IMR-90 (cell line): ENCODE data around the gene HADHA. TPM values are rescaled to one million over a fixed set of nuclear protein-coding genes. Genes with fewer than 3 reads are reported as not detected.

ENCODE experiments used
- ATAC-seq: fragments of 200-7000 bp; cut with Tn5 transposase; 2 replicates; pipeline ENCODE4 v1.9.1; 2020; ENCODE audit warnings: low read depth, mild to moderate bottlenecking, moderate library complexity
- BruUV-seq: library from RNA; stranded (reverse); fragments of 400-500 nt; replicated peaks from 2 replicates; lab custom pipeline; 2021; lab: Mats Ljungman, UMichigan
- CTCF ChIA-PET: fragments of 300-600 bp; formaldehyde crosslinking; extraction: SDS; loops from one replicate; lab custom pipeline; 2021; ENCODE audit warnings: antibody characterized with exemption; lab: Yijun Ruan, JAX
- POLR2A ChIA-PET: fragments of 300-600 bp; sonication (Branson Sonifier 250); formaldehyde crosslinking; loops from one replicate; lab custom pipeline; 2022; ENCODE audit warnings: antibody characterized with exemption; ENCODE audit not compliant: unreplicated experiment; lab: Charles Lee
- DNase-seq: peaks from one replicate; pipeline ENCODE4 v3.0.0; 2013
- H2AFZ ChIP-seq: replicated peaks from 2 replicates; pipeline ENCODE3; 2013; ENCODE audit warnings: low read length, mild to moderate bottlenecking; ENCODE audit not compliant: poor library complexity
- H2AK5ac ChIP-seq: 2 replicates; pipeline ENCODE4 v1.6.1; 2013; ENCODE audit warnings: low read depth, low read length, inconsistent platforms
- H2AK9ac ChIP-seq: replicated peaks from 2 replicates; pipeline ENCODE3; 2013; ENCODE audit warnings: mild to moderate bottlenecking, low read depth, low read length, moderate library complexity; ENCODE audit not compliant: poor library complexity
- H2BK120ac ChIP-seq: 2 replicates; pipeline ENCODE4 v1.6.1; 2013; ENCODE audit warnings: low read depth, low read length, inconsistent platforms
- H2BK15ac ChIP-seq: 3 replicates; pipeline ENCODE4 v1.6.1; 2013; ENCODE audit warnings: low read depth, low read length, inconsistent platforms
- H2BK20ac ChIP-seq: 2 replicates; pipeline ENCODE4 v1.6.1; 2013; ENCODE audit warnings: low read depth, mild to moderate bottlenecking, inconsistent platforms, low read length, moderate library complexity
- H2BK5ac ChIP-seq: 2 replicates; pipeline ENCODE4 v1.6.1; 2013; ENCODE audit warnings: mild to moderate bottlenecking, low read depth, low read length, inconsistent platforms; ENCODE audit not compliant: poor library complexity, severe bottlenecking
- H3K14ac ChIP-seq: replicated peaks from 2 replicates; pipeline ENCODE4 v1.6.1; 2013; ENCODE audit warnings: low read depth, low read length, inconsistent platforms
- H3K18ac ChIP-seq: 2 replicates; pipeline ENCODE4 v1.6.1; 2013; ENCODE audit warnings: low read depth, low read length, control low read depth
- H3K23ac ChIP-seq: 2 replicates; pipeline ENCODE4 v1.6.1; 2013; ENCODE audit warnings: low read depth, low read length, inconsistent platforms
- H3K27ac ChIP-seq: 2 replicates; pipeline ENCODE4 v1.5.1; 2013; ENCODE audit warnings: mild to moderate bottlenecking, control low read depth, low read length; ENCODE audit not compliant: insufficient read depth
- H3K27me3 ChIP-seq: 2 replicates; pipeline ENCODE4 v1.6.1; 2013; ENCODE audit warnings: low read length; ENCODE audit not compliant: control insufficient read depth, insufficient read depth
- H3K36me3 ChIP-seq: 2 replicates; pipeline ENCODE4 v1.6.1; 2013; ENCODE audit warnings: low read length, mixed read lengths; ENCODE audit not compliant: control insufficient read depth, insufficient read depth
- H3K4ac ChIP-seq: 2 replicates; pipeline ENCODE4 v1.6.1; 2013; ENCODE audit warnings: low read depth, low read length, inconsistent platforms
- H3K4me1 ChIP-seq: 2 replicates; pipeline ENCODE4 v1.6.1; 2013; ENCODE audit warnings: low read length, mixed read lengths; ENCODE audit not compliant: control insufficient read depth, insufficient read depth
- H3K4me2 ChIP-seq: 2 replicates; pipeline ENCODE4 v1.6.1; 2013; ENCODE audit warnings: low read depth, mild to moderate bottlenecking, control low read depth, low read length, moderate library complexity
- H3K4me3 ChIP-seq: 2 replicates; pipeline ENCODE4 v1.5.1; 2013; ENCODE audit warnings: low read depth, mild to moderate bottlenecking, control low read depth, low read length, moderate library complexity; ENCODE audit not compliant: insufficient read depth
- H3K56ac ChIP-seq: 2 replicates; pipeline ENCODE4 v1.6.1; 2013; ENCODE audit warnings: low read length, inconsistent platforms; ENCODE audit not compliant: insufficient read depth; ENCODE audit errors: extremely low read depth
- H3K79me1 ChIP-seq, 2 experiments: 2 replicates each; pipeline ENCODE4 v1.6.1; 2013; ENCODE audit warnings: low read length in 2 of 2, inconsistent platforms in 1 of 2, low read depth in 1 of 2
- H3K9ac ChIP-seq: 2 replicates; pipeline ENCODE4 v1.6.1; 2013; ENCODE audit warnings: low read depth, low read length, control low read depth
- H3K9me1 ChIP-seq: 2 replicates; pipeline ENCODE4 v1.6.1; 2013; ENCODE audit warnings: low read length, inconsistent platforms; ENCODE audit not compliant: insufficient read depth
- H3K9me3 ChIP-seq: 2 replicates; pipeline ENCODE4 v1.6.1; 2013; ENCODE audit warnings: low read length; ENCODE audit not compliant: control insufficient read depth, insufficient read depth
- H4K20me1 ChIP-seq: 2 replicates; pipeline ENCODE4 v1.6.1; 2013; ENCODE audit warnings: low read length, inconsistent platforms; ENCODE audit not compliant: insufficient read depth
- H4K5ac ChIP-seq: 2 replicates; pipeline ENCODE4 v1.6.1; 2013; ENCODE audit warnings: mild to moderate bottlenecking, low read depth, low read length, control low read depth
- H4K8ac ChIP-seq, 2 experiments: 2 replicates each; pipeline ENCODE4 v1.6.1; 2013; ENCODE audit warnings: low read depth in 2 of 2, low read length in 2 of 2, control low read depth in 1 of 2, inconsistent platforms in 1 of 2
- H4K91ac ChIP-seq: 2 replicates; pipeline ENCODE4 v1.6.1; 2013; ENCODE audit warnings: low read depth, low read length, inconsistent platforms; ENCODE audit not compliant: insufficient read depth
- BHLHE40 ChIP-seq: fragments of 150-350 bp; IDR thresholded peaks from 2 replicates; pipeline ENCODE4 v1.6.1; 2016; ENCODE audit warnings: mild to moderate bottlenecking, low read depth, low read length
- POLR2A ChIP-seq: IDR thresholded peaks from 2 replicates; pipeline ENCODE4 v1.6.1; 2012; ENCODE audit warnings: mild to moderate bottlenecking, low read depth, low read length
- WGBS, 2 experiments: methylation state at CpG; one replicate each; pipeline versions ENCODE4 v1.1.5 to v1.1.7; 2013; ENCODE audit warnings: missing lambda C conversion rate in 2 of 2; ENCODE audit not compliant: insufficient read length in 1 of 2; ENCODE audit errors: extremely low coverage in 2 of 2; 5-methylcytosine and 5-hydroxymethylcytosine counted together
- dilution Hi-C: fragments of 300-500 bp; cut with HindIII; formaldehyde crosslinking; loops from one replicate; pipeline ENCODE4 v1.14.3; 2018; ENCODE audit warnings: low sequenced_read_pairs; ENCODE audit not compliant: unreplicated experiment
- in situ Hi-C: fragments of 300-500 bp; cut with MboI; formaldehyde crosslinking; loops from 3 replicates; pipeline ENCODE4 v1.14.3; 2019; ENCODE audit warnings: low sequenced_read_pairs, inconsistent platforms, mixed read lengths
- intact Hi-C: fragments of 100-400 bp; cut with micrococcal nuclease; formaldehyde crosslinking; loops from 2 replicates; pipeline ENCODE4 v1.10.0; 2022
- polyA plus RNA-seq, 3 experiments: library from polyadenylated mRNA; depleted of rRNA; stranded (reverse); fragments of >200 nt; gene quantifications; 2 replicates each; pipeline ENCODE4 v1.2.3, GENCODE V29; 2012; ENCODE audit warnings: low replicate concordance in 1 of 3
- total RNA-seq: library from RNA; depleted of rRNA; stranded (reverse); fragments of >200 nt; gene quantifications from 2 replicates; pipeline ENCODE4 v1.2.3, GENCODE V29; 2012
- TF ChIP-seq, protein P1 (sequence below): conservative IDR thresholded peaks from 2 replicates; pipeline ENCODE4 v1.5.1; 2012; ENCODE audit warnings: mild to moderate bottlenecking, low read depth, low read length, improper control_type of control experiment

HADHA gene
- total and polyA plus RNA-seq, 2 of the 4 experiments (the other 2 are of a cell fraction): 52.7 to 111 TPM

DNA sequence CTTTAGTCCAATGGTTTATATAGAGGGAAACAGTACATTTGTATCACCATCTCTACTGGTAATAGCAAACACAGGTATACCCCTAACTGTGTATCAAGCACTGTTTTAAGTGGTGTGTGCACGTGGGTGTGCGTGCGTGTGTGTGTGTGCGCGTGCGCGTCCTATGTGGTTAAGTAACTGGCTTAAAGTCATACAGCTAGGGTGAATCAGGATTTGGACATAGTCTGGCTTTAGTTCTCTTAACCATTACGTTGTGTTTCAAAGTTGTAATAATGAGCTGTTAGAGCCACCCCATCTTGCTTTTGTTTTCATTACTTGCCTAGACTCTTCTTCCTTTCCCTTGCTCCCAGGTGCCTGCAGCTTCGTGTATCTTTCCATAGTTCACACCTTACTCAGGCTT lies 2.4 kb upstream of the HADHA start:
- Histone ChIP-seq H3K56ac (no peak overlapping the region), H3K18ac (no peak overlapping the region), H3K4me1 (peaks cover 2% of the 10 kb centered on the region; the same call in 1 of the 2 replicates), H3K4me2 (peak overlapping the region; percentile 81), H4K8ac (no peak overlapping the region), H4K20me1 (peaks cover 13% of the 10 kb centered on the region), H3K4ac (no peak overlapping the region), H2BK5ac (no peak overlapping the region), H3K79me1 (peaks cover 21 to 63% of the 10 kb centered on the region in 2 experiments), H3K23ac (peak overlapping the region; percentile 35; the same call in 1 of the 2 replicates), H2AFZ (no peak overlapping the region), H3K36me3 (no peaks in the 10 kb centered on the region), H2AK5ac (0 out of 2 replicates have a peak overlapping the region, but pooled peaks have one; percentile 82), H2BK15ac (no peak overlapping the region), H3K9me1 (peaks cover 7% of the 10 kb centered on the region), H3K27ac (no peak overlapping the region), H3K4me3 (no peak overlapping the region), H4K91ac (no peak overlapping the region), H3K9ac (no peak overlapping the region), H2BK120ac (no peak overlapping the region), H2AK9ac (no peak overlapping the region), H4K5ac (no peak overlapping the region), H3K27me3 (no peaks in the 10 kb centered on the region), H3K9me3 (no peaks in the 10 kb centered on the region), H3K14ac (no peak overlapping the region), H2BK20ac (no peak overlapping the region)
- TF ChIP-seq, protein P1, sequence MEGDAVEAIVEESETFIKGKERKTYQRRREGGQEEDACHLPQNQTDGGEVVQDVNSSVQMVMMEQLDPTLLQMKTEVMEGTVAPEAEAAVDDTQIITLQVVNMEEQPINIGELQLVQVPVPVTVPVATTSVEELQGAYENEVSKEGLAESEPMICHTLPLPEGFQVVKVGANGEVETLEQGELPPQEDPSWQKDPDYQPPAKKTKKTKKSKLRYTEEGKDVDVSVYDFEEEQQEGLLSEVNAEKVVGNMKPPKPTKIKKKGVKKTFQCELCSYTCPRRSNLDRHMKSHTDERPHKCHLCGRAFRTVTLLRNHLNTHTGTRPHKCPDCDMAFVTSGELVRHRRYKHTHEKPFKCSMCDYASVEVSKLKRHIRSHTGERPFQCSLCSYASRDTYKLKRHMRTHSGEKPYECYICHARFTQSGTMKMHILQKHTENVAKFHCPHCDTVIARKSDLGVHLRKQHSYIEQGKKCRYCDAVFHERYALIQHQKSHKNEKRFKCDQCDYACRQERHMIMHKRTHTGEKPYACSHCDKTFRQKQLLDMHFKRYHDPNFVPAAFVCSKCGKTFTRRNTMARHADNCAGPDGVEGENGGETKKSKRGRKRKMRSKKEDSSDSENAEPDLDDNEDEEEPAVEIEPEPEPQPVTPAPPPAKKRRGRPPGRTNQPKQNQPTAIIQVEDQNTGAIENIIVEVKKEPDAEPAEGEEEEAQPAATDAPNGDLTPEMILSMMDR: no peak
- no peak for TF ChIP-seq POLR2A
- TF ChIP-seq BHLHE40: peak; percentile 41; the same call in 1 of the 2 replicates
- DNase-seq: peak; percentile 67
- CTCF ChIA-PET: no interaction called here
- dilution Hi-C loops: no loop called here
- BruUV-seq: TSS peak; percentile 42
- in situ Hi-C loops: no loop called here
- intact Hi-C loops: loop anchor here (10.0 kb wide), 1 partner anchor 328 kb away; no protein-coding TSS in a partner anchor
- POLR2A ChIA-PET: no interaction called here
- no peak for ATAC-seq
- WGBS, 2 experiments: 67% methylated on average over 1 of the region's 9 CpGs; no CpG with 5 or more reads in 1 of the 2 experiments
